Hepatocyte (in vitro differentiated cells): ENCODE data around the gene MAGI2.

ENCODE experiments used
- EZH2phosphoT487 ChIP-seq: fragments of 200-600 bp; sonication (generic); IDR thresholded peaks from one replicate; pipeline ENCODE4 v1.6.1; 2018; ENCODE audit warnings: antibody characterized with exemption, mild to moderate bottlenecking, low read depth, moderate library complexity; ENCODE audit not compliant: unreplicated experiment, severe bottlenecking
- TF ChIP-seq, protein P1 (sequence below): fragments of 200-600 bp; sonication (generic); IDR thresholded peaks from 2 replicates; pipeline ENCODE4 v1.5.1; 2016; ENCODE audit warnings: antibody characterized with exemption, mild to moderate bottlenecking; ENCODE audit not compliant: poor library complexity

GRCh38 chr7:79465551-79465950, 12.1 kb upstream of the MAGI2 start:
- TF ChIP-seq, protein P1, sequence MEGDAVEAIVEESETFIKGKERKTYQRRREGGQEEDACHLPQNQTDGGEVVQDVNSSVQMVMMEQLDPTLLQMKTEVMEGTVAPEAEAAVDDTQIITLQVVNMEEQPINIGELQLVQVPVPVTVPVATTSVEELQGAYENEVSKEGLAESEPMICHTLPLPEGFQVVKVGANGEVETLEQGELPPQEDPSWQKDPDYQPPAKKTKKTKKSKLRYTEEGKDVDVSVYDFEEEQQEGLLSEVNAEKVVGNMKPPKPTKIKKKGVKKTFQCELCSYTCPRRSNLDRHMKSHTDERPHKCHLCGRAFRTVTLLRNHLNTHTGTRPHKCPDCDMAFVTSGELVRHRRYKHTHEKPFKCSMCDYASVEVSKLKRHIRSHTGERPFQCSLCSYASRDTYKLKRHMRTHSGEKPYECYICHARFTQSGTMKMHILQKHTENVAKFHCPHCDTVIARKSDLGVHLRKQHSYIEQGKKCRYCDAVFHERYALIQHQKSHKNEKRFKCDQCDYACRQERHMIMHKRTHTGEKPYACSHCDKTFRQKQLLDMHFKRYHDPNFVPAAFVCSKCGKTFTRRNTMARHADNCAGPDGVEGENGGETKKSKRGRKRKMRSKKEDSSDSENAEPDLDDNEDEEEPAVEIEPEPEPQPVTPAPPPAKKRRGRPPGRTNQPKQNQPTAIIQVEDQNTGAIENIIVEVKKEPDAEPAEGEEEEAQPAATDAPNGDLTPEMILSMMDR = no peak
- no peak for TF ChIP-seq EZH2phosphoT487
